H1 (cell line): ENCODE results near the gene ARMC9. TPM values are rescaled to one million over a fixed set of nuclear protein-coding genes. Genes with fewer than 3 reads are reported as not detected.

ENCODE experiments used
- BACH1 ChIP-seq: IDR thresholded peaks from 2 replicates; pipeline ENCODE4 v1.6.1; 2012; ENCODE audit warnings: low read length, improper control_type of control experiment
- BCL11A ChIP-seq, 2 experiments: IDR thresholded peaks; one replicate each; pipeline ENCODE4 v1.6.1; 2011; ENCODE audit warnings: low read depth in 2 of 2, low read length in 2 of 2, mild to moderate bottlenecking in 2 of 2
- JUN ChIP-seq: IDR thresholded peaks from 2 replicates; pipeline ENCODE4 v1.6.1; 2011; ENCODE audit warnings: low read depth, mild to moderate bottlenecking, improper control_type of control experiment, low read length
- MAFK ChIP-seq: IDR thresholded peaks from 2 replicates; pipeline ENCODE4 v1.6.1; 2012; ENCODE audit warnings: low read depth, mild to moderate bottlenecking, improper control_type of control experiment, low read length
- POLR2AphosphoS5 ChIP-seq: IDR thresholded peaks from 2 replicates; pipeline ENCODE4 v1.6.1; 2011; ENCODE audit warnings: low read depth, low read length
- RFX5 ChIP-seq: IDR thresholded peaks from 2 replicates; pipeline ENCODE4 v1.6.1; 2011; ENCODE audit warnings: low read depth, low read length, improper control_type of control experiment, borderline replicate concordance
- RXRA ChIP-seq: IDR thresholded peaks from 2 replicates; pipeline ENCODE4 v1.6.1; 2011; ENCODE audit warnings: low read depth, mild to moderate bottlenecking, low read length, moderate library complexity; ENCODE audit not compliant: insufficient read depth
- SP4 ChIP-seq: IDR thresholded peaks from 2 replicates; pipeline ENCODE4 v1.6.1; 2012; ENCODE audit warnings: low read length, inconsistent platforms
- SRF ChIP-seq: IDR thresholded peaks from 2 replicates; pipeline ENCODE4 v1.6.1; 2011; ENCODE audit warnings: mild to moderate bottlenecking, low read depth, low read length, moderate library complexity
- TBP ChIP-seq: IDR thresholded peaks from 2 replicates; pipeline ENCODE4 v1.6.1; 2011; ENCODE audit warnings: low read depth, low read length, improper control_type of control experiment
- TCF12 ChIP-seq: IDR thresholded peaks from 2 replicates; pipeline ENCODE4 v1.6.1; 2011; ENCODE audit warnings: low read depth, mild to moderate bottlenecking, low read length
- polyA plus RNA-seq, 7 experiments: library from polyadenylated mRNA; depleted of rRNA in 3 of 7; stranded (reverse) in 5 of 7; unstranded in 2 of 7; fragments of >200 nt in 5 of 7; fragments of 200-250 nt in 2 of 7; gene quantifications; 1 replicate in 5 of 7; 2 replicates in 1 of 7; 4 replicates in 1 of 7; pipeline versions ENCODE4 v1.2.1 to v1.2.3, GENCODE V29; 2011 to 2013; ENCODE audit warnings: missing spikeins in 2 of 7, mixed read lengths in 2 of 7
- total RNA-seq: library from RNA; stranded (reverse); fragmentation: NEBNext Ultra II Directional; extraction: Animal tissue kit (Norgen Biotek cat#: 25700); gene quantifications from 2 replicates; pipeline ENCODE4 v1.2.1, GENCODE V29; 2021
- TF ChIP-seq, protein P1 (sequence below): fragments of 300-600 bp; sonication (generic); IDR thresholded peaks from 2 replicates; pipeline ENCODE4 v1.7.1; 2012; ENCODE audit warnings: low read length, moderate library complexity, mild to moderate bottlenecking, inconsistent platforms; ENCODE audit not compliant: insufficient replicate concordance
- TF ChIP-seq, protein P2 (sequence below): IDR thresholded peaks from 2 replicates; pipeline ENCODE4 v1.6.1; 2012; ENCODE audit warnings: inconsistent platforms

The ARMC9 gene
- total and polyA plus RNA-seq, 2 of the 8 experiments (the other 6 are each of a cell fraction or from before 2014, with no cell fraction given) = 23.2 to 36.1 TPM

DNA sequence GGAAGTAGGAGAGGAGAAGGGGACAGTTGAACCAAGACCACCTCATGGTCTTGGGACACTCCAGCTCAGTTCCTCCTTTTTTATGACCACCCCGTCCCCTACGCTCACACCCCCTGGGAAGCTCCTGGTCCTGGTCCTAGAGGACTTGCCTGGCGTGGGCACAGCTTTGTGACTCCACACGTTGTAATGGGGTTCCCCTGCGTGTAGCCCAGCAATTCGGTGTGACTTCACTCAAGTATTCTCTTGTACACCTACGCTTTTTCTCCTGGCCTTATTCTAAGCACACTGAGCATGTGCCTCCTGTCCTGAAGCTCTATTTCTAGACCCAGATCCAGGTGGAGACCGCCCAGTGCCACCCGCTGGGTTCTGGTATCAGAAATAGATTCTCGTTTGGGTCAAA is 161.0 kb downstream of the ARMC9 start (continued):
- TF ChIP-seq, protein P1, sequence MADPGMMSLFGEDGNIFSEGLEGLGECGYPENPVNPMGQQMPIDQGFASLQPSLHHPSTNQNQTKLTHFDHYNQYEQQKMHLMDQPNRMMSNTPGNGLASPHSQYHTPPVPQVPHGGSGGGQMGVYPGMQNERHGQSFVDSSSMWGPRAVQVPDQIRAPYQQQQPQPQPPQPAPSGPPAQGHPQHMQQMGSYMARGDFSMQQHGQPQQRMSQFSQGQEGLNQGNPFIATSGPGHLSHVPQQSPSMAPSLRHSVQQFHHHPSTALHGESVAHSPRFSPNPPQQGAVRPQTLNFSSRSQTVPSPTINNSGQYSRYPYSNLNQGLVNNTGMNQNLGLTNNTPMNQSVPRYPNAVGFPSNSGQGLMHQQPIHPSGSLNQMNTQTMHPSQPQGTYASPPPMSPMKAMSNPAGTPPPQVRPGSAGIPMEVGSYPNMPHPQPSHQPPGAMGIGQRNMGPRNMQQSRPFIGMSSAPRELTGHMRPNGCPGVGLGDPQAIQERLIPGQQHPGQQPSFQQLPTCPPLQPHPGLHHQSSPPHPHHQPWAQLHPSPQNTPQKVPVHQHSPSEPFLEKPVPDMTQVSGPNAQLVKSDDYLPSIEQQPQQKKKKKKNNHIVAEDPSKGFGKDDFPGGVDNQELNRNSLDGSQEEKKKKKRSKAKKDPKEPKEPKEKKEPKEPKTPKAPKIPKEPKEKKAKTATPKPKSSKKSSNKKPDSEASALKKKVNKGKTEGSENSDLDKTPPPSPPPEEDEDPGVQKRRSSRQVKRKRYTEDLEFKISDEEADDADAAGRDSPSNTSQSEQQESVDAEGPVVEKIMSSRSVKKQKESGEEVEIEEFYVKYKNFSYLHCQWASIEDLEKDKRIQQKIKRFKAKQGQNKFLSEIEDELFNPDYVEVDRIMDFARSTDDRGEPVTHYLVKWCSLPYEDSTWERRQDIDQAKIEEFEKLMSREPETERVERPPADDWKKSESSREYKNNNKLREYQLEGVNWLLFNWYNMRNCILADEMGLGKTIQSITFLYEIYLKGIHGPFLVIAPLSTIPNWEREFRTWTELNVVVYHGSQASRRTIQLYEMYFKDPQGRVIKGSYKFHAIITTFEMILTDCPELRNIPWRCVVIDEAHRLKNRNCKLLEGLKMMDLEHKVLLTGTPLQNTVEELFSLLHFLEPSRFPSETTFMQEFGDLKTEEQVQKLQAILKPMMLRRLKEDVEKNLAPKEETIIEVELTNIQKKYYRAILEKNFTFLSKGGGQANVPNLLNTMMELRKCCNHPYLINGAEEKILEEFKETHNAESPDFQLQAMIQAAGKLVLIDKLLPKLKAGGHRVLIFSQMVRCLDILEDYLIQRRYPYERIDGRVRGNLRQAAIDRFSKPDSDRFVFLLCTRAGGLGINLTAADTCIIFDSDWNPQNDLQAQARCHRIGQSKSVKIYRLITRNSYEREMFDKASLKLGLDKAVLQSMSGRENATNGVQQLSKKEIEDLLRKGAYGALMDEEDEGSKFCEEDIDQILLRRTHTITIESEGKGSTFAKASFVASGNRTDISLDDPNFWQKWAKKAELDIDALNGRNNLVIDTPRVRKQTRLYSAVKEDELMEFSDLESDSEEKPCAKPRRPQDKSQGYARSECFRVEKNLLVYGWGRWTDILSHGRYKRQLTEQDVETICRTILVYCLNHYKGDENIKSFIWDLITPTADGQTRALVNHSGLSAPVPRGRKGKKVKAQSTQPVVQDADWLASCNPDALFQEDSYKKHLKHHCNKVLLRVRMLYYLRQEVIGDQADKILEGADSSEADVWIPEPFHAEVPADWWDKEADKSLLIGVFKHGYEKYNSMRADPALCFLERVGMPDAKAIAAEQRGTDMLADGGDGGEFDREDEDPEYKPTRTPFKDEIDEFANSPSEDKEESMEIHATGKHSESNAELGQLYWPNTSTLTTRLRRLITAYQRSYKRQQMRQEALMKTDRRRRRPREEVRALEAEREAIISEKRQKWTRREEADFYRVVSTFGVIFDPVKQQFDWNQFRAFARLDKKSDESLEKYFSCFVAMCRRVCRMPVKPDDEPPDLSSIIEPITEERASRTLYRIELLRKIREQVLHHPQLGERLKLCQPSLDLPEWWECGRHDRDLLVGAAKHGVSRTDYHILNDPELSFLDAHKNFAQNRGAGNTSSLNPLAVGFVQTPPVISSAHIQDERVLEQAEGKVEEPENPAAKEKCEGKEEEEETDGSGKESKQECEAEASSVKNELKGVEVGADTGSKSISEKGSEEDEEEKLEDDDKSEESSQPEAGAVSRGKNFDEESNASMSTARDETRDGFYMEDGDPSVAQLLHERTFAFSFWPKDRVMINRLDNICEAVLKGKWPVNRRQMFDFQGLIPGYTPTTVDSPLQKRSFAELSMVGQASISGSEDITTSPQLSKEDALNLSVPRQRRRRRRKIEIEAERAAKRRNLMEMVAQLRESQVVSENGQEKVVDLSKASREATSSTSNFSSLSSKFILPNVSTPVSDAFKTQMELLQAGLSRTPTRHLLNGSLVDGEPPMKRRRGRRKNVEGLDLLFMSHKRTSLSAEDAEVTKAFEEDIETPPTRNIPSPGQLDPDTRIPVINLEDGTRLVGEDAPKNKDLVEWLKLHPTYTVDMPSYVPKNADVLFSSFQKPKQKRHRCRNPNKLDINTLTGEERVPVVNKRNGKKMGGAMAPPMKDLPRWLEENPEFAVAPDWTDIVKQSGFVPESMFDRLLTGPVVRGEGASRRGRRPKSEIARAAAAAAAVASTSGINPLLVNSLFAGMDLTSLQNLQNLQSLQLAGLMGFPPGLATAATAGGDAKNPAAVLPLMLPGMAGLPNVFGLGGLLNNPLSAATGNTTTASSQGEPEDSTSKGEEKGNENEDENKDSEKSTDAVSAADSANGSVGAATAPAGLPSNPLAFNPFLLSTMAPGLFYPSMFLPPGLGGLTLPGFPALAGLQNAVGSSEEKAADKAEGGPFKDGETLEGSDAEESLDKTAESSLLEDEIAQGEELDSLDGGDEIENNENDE = no peak
- TF ChIP-seq TBP (no peak), SRF (no peak), RFX5 (no peak), SP4 (no peak), JUN (no peak), POLR2AphosphoS5 (no peak), MAFK (no peak), BCL11A (IDR thresholded peaks at IDR 0.05; ENCODE audit: low read depth in 2 of 2, low read length in 2 of 2) (no peak), TCF12 (no peak), BACH1 (no peak), RXRA (no peak)
- TF ChIP-seq, protein P2, sequence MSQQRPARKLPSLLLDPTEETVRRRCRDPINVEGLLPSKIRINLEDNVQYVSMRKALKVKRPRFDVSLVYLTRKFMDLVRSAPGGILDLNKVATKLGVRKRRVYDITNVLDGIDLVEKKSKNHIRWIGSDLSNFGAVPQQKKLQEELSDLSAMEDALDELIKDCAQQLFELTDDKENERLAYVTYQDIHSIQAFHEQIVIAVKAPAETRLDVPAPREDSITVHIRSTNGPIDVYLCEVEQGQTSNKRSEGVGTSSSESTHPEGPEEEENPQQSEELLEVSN = no peak
